Natural killer cell (primary cell): ENCODE results near the gene CHRNA7. TPM values are rescaled to one million over a fixed set of nuclear protein-coding genes. Genes with fewer than 3 reads are reported as not detected.

ENCODE experiments used
- ATAC-seq, 3 donors: fragments of 150-1000 bp in 2 of 3; fragments of 200-7000 bp in 1 of 3; cut with Tn5 transposase; 1 replicate in 1 of 3; 2 replicates in 2 of 3; pipeline ENCODE4 v1.10.0; 2021; ENCODE audit warnings: mild to moderate bottlenecking in 2 of 3, moderate library complexity in 2 of 3
- DNase-seq, 2 donors: peaks; one replicate each; pipeline versions ENCODE4 v3.0.0 to v3.0.0-alpha.2; 2013 to 2021; ENCODE audit warnings: mixed read lengths in 1 of 2
- H3K27ac ChIP-seq: one replicate; pipeline ENCODE4 v1.5.1; 2013; ENCODE audit warnings: mild to moderate bottlenecking, low read length
- H3K27me3 ChIP-seq: one replicate; pipeline ENCODE4 v1.6.1; 2013; ENCODE audit warnings: low read length; ENCODE audit not compliant: control insufficient read depth, insufficient read depth
- H3K36me3 ChIP-seq: one replicate; pipeline ENCODE4 v1.6.1; 2013; ENCODE audit warnings: low read length; ENCODE audit not compliant: control insufficient read depth, insufficient read depth
- H3K4me1 ChIP-seq: one replicate; pipeline ENCODE4 v1.6.1; 2013; ENCODE audit warnings: low read length; ENCODE audit not compliant: control insufficient read depth, insufficient read depth
- H3K4me3 ChIP-seq: one replicate; pipeline ENCODE4 v1.5.1; 2013; ENCODE audit warnings: low read length
- H3K9me3 ChIP-seq: one replicate; pipeline ENCODE4 v1.6.1; 2013; ENCODE audit warnings: low read length; ENCODE audit not compliant: control insufficient read depth, insufficient read depth
- H3K27ac Mint-ChIP-seq, 2 donors: one replicate each; pipeline ENCODE4 v1.8.0; 2022; ENCODE audit warnings: mild to moderate bottlenecking in 2 of 2, mixed read lengths in 2 of 2, moderate library complexity in 1 of 2
- H3K27me3 Mint-ChIP-seq, 2 donors: one replicate each; pipeline ENCODE4 v1.8.0; 2022; ENCODE audit warnings: low read depth in 2 of 2, mixed read lengths in 2 of 2
- H3K36me3 Mint-ChIP-seq: one replicate; pipeline ENCODE4 v1.8.0; 2022; ENCODE audit warnings: mixed read lengths
- H3K4me1 Mint-ChIP-seq, 2 donors: one replicate each; pipeline ENCODE4 v1.8.0; 2022; ENCODE audit warnings: mixed read lengths in 2 of 2
- H3K4me3 Mint-ChIP-seq: one replicate; pipeline ENCODE4 v1.8.0; 2022; ENCODE audit warnings: mild to moderate bottlenecking, moderate library complexity, mixed read lengths
- H3K9me3 Mint-ChIP-seq, 2 donors: one replicate each; pipeline ENCODE4 v1.8.0; 2022; ENCODE audit warnings: mixed read lengths in 2 of 2
- WGBS: methylation state at CpG from one replicate; pipeline ENCODE4 v1.1.7; 2013; ENCODE audit warnings: missing lambda C conversion rate; ENCODE audit not compliant: insufficient coverage; 5-methylcytosine and 5-hydroxymethylcytosine counted together
- intact Hi-C: fragments of 100-400 bp; cut with micrococcal nuclease; formaldehyde crosslinking; loops from one replicate; pipeline ENCODE4 v1.14.2; 2022
- total RNA-seq, 4 donors: library from RNA; stranded (reverse); fragments of 120-200 nt in 1 of 4; gene quantifications; one replicate each; pipeline versions ENCODE4 v1.2.3 to v1.2.4, GENCODE V29; 2013 to 2022
- TF ChIP-seq, protein P1 (sequence below): fragments of 200-600 bp; IDR thresholded peaks from one replicate; pipeline ENCODE4 v1.8.0; 2022; ENCODE audit warnings: antibody characterized with exemption

CHRNA7 gene
- total RNA-seq, 3 donors from 2014 or later (not counting 1 experiment from before 2014, with no cell fraction given), result 3.1 to 5.4 (median 3.7) TPM

DNA sequence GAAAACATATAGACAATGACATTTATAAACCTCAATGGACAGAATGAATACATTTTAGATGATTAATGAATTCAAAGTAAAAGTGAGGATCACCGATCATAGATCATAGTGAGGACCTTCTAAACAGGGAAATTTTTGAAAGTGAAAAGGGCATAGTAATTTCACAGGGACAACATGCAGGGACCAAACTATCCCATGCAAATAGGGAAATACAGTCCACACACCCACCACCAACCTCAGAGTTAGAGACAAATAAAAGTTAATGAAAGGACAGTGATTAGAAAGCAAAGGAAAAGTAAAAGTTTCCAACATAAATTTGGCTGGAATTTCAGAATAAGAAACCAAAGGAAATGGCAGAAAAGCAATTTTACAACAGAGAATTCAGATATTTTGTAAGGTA is 15.4 kb upstream of the CHRNA7 start:
- Histone ChIP-seq H3K4me1 (no peaks in the 10 kb centered on the region), H3K4me3 (no peak overlapping the region), H3K27me3 (peaks cover 3% of the 10 kb centered on the region), H3K9me3 (no peaks in the 10 kb centered on the region), H3K36me3 (no peaks in the 10 kb centered on the region), H3K27ac (no peak overlapping the region)
- DNase-seq (no peak), ATAC-seq (no peak)
- Mint-ChIP-seq H3K9me3 (no peaks in the 10 kb centered on the region), H3K4me1 (no peaks in the 10 kb centered on the region), H3K27me3 (peaks cover 19 to 55% of the 10 kb centered on the region in 2 donors), H3K4me3 (no peak overlapping the region), H3K27ac (no peak overlapping the region), H3K36me3 (no peaks in the 10 kb centered on the region)
- no CpG with 5 or more reads among the region's 1 CpG for WGBS
- TF ChIP-seq, protein P1, sequence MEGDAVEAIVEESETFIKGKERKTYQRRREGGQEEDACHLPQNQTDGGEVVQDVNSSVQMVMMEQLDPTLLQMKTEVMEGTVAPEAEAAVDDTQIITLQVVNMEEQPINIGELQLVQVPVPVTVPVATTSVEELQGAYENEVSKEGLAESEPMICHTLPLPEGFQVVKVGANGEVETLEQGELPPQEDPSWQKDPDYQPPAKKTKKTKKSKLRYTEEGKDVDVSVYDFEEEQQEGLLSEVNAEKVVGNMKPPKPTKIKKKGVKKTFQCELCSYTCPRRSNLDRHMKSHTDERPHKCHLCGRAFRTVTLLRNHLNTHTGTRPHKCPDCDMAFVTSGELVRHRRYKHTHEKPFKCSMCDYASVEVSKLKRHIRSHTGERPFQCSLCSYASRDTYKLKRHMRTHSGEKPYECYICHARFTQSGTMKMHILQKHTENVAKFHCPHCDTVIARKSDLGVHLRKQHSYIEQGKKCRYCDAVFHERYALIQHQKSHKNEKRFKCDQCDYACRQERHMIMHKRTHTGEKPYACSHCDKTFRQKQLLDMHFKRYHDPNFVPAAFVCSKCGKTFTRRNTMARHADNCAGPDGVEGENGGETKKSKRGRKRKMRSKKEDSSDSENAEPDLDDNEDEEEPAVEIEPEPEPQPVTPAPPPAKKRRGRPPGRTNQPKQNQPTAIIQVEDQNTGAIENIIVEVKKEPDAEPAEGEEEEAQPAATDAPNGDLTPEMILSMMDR, result no peak
- intact Hi-C loops, result no loop called here

DNA sequence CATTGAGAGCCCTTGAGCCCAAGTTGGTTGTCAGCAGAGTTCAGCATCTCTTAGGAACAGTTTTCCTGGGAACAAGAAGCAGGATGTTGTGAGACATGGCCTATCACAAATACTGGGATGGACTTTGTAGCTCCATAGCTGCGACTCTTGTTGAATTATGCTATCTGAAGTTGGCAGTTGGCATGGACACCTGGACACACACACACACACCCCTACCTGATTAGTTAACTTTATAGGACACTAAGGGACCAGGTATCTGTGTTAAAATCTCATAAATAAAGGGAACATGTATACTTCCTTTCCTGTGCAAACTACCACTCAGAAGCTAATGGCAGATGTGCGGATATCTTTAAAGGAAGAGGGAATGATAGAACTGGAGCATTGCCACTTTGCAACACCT is 10.2 kb upstream of the CHRNA7 start:
- Histone ChIP-seq H3K27ac (no peak overlapping the region), H3K4me1 (no peaks in the 10 kb centered on the region), H3K4me3 (no peak overlapping the region), H3K9me3 (no peaks in the 10 kb centered on the region), H3K27me3 (peaks cover 3% of the 10 kb centered on the region), H3K36me3 (no peaks in the 10 kb centered on the region)
- Mint-ChIP-seq H3K27me3 (peaks cover 15 to 63% of the 10 kb centered on the region in 2 donors), H3K27ac (no peak overlapping the region), H3K4me3 (no peak overlapping the region), H3K9me3 (no peaks in the 10 kb centered on the region), H3K36me3 (no peaks in the 10 kb centered on the region), H3K4me1 (no peaks in the 10 kb centered on the region)
- ATAC-seq, result no peak
- TF ChIP-seq, protein P1, result no peak
- intact Hi-C loops, result no loop called here
- WGBS, result 100% methylated on average over 1 of the region's 2 CpGs
- DNase-seq, result no peak

DNA sequence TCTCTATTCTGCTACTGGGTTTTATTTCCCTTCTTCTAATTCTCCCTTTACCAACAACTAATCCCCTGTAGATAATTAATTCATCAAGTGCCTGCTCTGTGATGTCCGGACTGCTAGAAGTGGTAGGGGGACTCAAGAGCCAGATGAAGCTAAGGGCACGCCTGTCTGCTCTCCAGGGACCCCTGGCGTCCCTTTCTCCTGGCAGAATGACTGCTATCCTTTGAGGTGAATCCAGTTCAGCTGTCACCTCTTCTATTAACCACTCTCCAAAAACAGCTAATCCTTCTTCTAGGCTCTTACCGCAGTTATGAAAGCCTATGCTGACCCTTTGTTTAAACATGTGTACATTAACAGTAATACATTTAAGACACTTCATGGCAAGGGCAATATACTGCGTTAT is 1.4 kb upstream of the CHRNA7 start:
- ATAC-seq (no peak), DNase-seq (no peak)
- Mint-ChIP-seq H3K9me3 (no peaks in the 10 kb centered on the region), H3K27me3 (peaks cover 57 to 81% of the 10 kb centered on the region in 2 donors), H3K4me3 (no peak overlapping the region), H3K4me1 (peaks cover 0 to 4% of the 10 kb centered on the region in 2 donors), H3K27ac (no peak overlapping the region), H3K36me3 (no peaks in the 10 kb centered on the region)
- Histone ChIP-seq H3K27ac (no peak overlapping the region), H3K4me1 (peaks cover 4% of the 10 kb centered on the region), H3K27me3 (peaks cover 30% of the 10 kb centered on the region), H3K4me3 (no peak overlapping the region), H3K36me3 (no peaks in the 10 kb centered on the region), H3K9me3 (no peaks in the 10 kb centered on the region)
- TF ChIP-seq, protein P1, result no peak
- WGBS, result 4% methylated on average over 5 of the region's 5 CpGs
- intact Hi-C loops, result no loop called here

DNA sequence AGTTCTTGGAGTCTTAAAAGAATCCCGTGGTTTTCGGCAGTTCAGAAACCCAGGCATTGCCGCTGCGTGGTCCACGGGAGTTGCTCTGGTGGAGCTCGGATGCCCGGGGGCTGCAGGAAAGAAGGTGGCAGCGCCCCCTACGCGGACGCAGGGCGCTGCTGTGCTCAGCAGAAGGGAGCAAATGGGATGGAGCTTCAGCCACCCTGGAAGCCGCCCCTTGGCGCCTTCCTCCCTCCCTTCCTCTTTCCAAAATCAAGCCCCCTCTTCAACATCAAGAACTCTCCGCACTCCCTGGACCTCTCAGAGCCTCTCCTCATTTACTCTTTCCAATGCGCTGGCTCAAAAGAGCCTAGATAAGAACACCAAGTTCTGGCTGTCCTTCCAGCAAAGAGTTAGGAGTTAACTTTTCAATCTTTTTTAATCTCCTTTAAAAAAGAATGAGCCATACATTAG is 880 bp upstream of the CHRNA7 start:
- no peak overlapping the region for H3K4me3 ChIP-seq
- H3K4me1 Mint-ChIP-seq, result peaks cover 0 to 4% of the 10 kb centered on the region in 2 donors
- no peaks in the 10 kb centered on the region for H3K9me3 Mint-ChIP-seq
- H3K9me3 ChIP-seq, result no peaks in the 10 kb centered on the region
- peak overlapping the region; percentile 75 for H3K4me3 Mint-ChIP-seq
- DNase-seq (no peak), ATAC-seq (no peak)
- intact Hi-C loops, result no loop called here
- peaks cover 4% of the 10 kb centered on the region for H3K4me1 ChIP-seq
- no peaks in the 10 kb centered on the region for H3K36me3 Mint-ChIP-seq
- no peak overlapping the region for H3K27ac ChIP-seq
- no peak overlapping the region for H3K27ac Mint-ChIP-seq
- no peaks in the 10 kb centered on the region for H3K36me3 ChIP-seq
- H3K27me3 ChIP-seq, result peaks cover 30% of the 10 kb centered on the region
- 4% methylated on average over 16 of the region's 16 CpGs for WGBS
- peaks cover 54 to 81% of the 10 kb centered on the region in 2 donors for H3K27me3 Mint-ChIP-seq
- TF ChIP-seq, protein P1, result no peak
